ENCODE measurements around the gene HDX. TPM values are rescaled to one million over a fixed set of nuclear protein-coding genes. Genes with fewer than 3 reads are reported as not detected.
"Not testable (repeated sequence)": the region's sequence is repeated elsewhere in the genome, so short reads cannot be mapped to it uniquely, and the experiment has no call there.

Gene HDX
- 10 to 100 TPM; 10.4 to 17.1 TPM for total RNA-seq
- 1 to 10 TPM in 1 of 2 donors, under 1 TPM in 1; 0.25 to 3.2 TPM for polyA plus RNA-seq
- long read RNA-seq, donor 1, full-length matches to known transcripts: 5 of 26 reads
- long read RNA-seq, donor 1, partial matches to known transcripts: 2 of 26 reads
- long read RNA-seq, donor 1, other reads (novel, unspliced or antisense): 19 of 26 reads
- long read RNA-seq, donor 2: 0 reads

GRCh38 chrX:84501798-84502628, at the start of gene HDX:
Gene HDX (minus strand): TSS chrX:84502453. CDS start chrX:84475397, 27,056 bp downstream.
- Histone ChIP-seq H3K4me1 (ENCODE audit: control insufficient read depth in 1 of 2, insufficient read depth in 2 of 2, low read length in 2 of 2) (peaks cover 0 to 2% of the 10 kb centered on the region in 2 donors), H3K27ac (ENCODE audit: low read depth in 1 of 2, low read length in 2 of 2) (peak within 1 kb of the TSS in 1 of 2 donors; percentile 88), H3K9me3 (ENCODE audit: control insufficient read depth, low read length) (no peaks in the 10 kb centered on the region), H3K36me3 (ENCODE audit: control insufficient read depth in 1 of 2, insufficient read depth in 2 of 2, low read length in 1 of 2) (no peaks in the 10 kb centered on the region), H3K27me3 (ENCODE audit: control insufficient read depth in 1 of 2, insufficient read depth in 2 of 2, low read length in 1 of 2) (no peaks in the 10 kb centered on the region), H3K4me3 (ENCODE audit: low read length in 2 of 2) (peak within 1 kb of the TSS; percentile 47 to 81)
- 0 to 26% methylated on average over 38 of the region's 38 CpGs for WGBS, 2 donors
- peak; percentile 97 for ATAC-seq (ENCODE audit: low FRiP score)
- peak; percentile 93 to 94 for DNase-seq
- intact Hi-C loops (cut with DNase I): loop anchor here in 1 of 2 donors (5.0 kb wide), 1 partner anchor 315 kb away; the partner anchor contains the start of gene RPS6KA6

GRCh38 chrX:84541315-84541714, 39.1 kb upstream of the HDX start:
- H3K4me3 ChIP-seq (ENCODE audit: low read length in 2 of 2); H3K27ac ChIP-seq (ENCODE audit: low read depth in 1 of 2, low read length in 2 of 2); H3K4me1 ChIP-seq (ENCODE audit: control insufficient read depth in 1 of 2, insufficient read depth in 2 of 2, low read length in 2 of 2); H3K36me3 ChIP-seq (ENCODE audit: control insufficient read depth in 1 of 2, insufficient read depth in 2 of 2, low read length in 1 of 2); DNase-seq; H3K9me3 ChIP-seq (ENCODE audit: control insufficient read depth, low read length); H3K27me3 ChIP-seq (ENCODE audit: control insufficient read depth in 1 of 2, insufficient read depth in 2 of 2, low read length in 1 of 2); ATAC-seq (ENCODE audit: low FRiP score); intact Hi-C loops (cut with DNase I): not testable (repeated sequence)
- WGBS, 2 donors: 93 to 94% methylated on average over 2 of the region's 2 CpGs

- H3K27me3 ChIP-seq (ENCODE audit: control insufficient read depth in 1 of 2, insufficient read depth in 2 of 2, low read length in 1 of 2); H3K4me1 ChIP-seq (ENCODE audit: control insufficient read depth in 1 of 2, insufficient read depth in 2 of 2, low read length in 2 of 2); H3K27ac ChIP-seq (ENCODE audit: low read depth in 1 of 2, low read length in 2 of 2); DNase-seq; H3K36me3 ChIP-seq (ENCODE audit: control insufficient read depth in 1 of 2, insufficient read depth in 2 of 2, low read length in 1 of 2); H3K9me3 ChIP-seq (ENCODE audit: control insufficient read depth, low read length); H3K4me3 ChIP-seq (ENCODE audit: low read length in 2 of 2); ATAC-seq (ENCODE audit: low FRiP score); intact Hi-C loops (cut with DNase I): not testable (repeated sequence)
- 87 to 97% methylated on average over 6 of the region's 7 CpGs for WGBS, 2 donors
Observed at GRCh38 chrX:84537627-84538026, 35.4 kb upstream of the HDX start.

- ATAC-seq (ENCODE audit: low FRiP score): no peak
- Histone ChIP-seq H3K4me1 (ENCODE audit: control insufficient read depth in 1 of 2, insufficient read depth in 2 of 2, low read length in 2 of 2) (no peaks in the 10 kb centered on the region), H3K27ac (ENCODE audit: low read depth in 1 of 2, low read length in 2 of 2) (no peak overlapping the region), H3K27me3 (ENCODE audit: control insufficient read depth in 1 of 2, insufficient read depth in 2 of 2, low read length in 1 of 2) (no peaks in the 10 kb centered on the region), H3K4me3 (ENCODE audit: low read length in 2 of 2) (no peak overlapping the region), H3K9me3 (ENCODE audit: control insufficient read depth, low read length) (no peaks in the 10 kb centered on the region), H3K36me3 (ENCODE audit: control insufficient read depth in 1 of 2, insufficient read depth in 2 of 2, low read length in 1 of 2) (no peaks in the 10 kb centered on the region)
- intact Hi-C loops (cut with DNase I): no loop called here
- DNase-seq: no peak
Observed at GRCh38 chrX:84488426-84488825, 13.8 kb downstream of the HDX start.

GRCh38 chrX:84487365-84488353, 14.6 kb downstream of the HDX start:
- DNase-seq: no peak
- H3K36me3 ChIP-seq (ENCODE audit: control insufficient read depth in 1 of 2, insufficient read depth in 2 of 2, low read length in 1 of 2): no peaks in the 10 kb centered on the region
- WGBS, 2 donors: 71 to 91% methylated on average over 3 of the region's 3 CpGs
- no peak overlapping the region for H3K27ac ChIP-seq (ENCODE audit: low read depth in 1 of 2, low read length in 2 of 2)
- H3K27me3 ChIP-seq (ENCODE audit: control insufficient read depth in 1 of 2, insufficient read depth in 2 of 2, low read length in 1 of 2): no peaks in the 10 kb centered on the region
- H3K9me3 ChIP-seq (ENCODE audit: control insufficient read depth, low read length): no peaks in the 10 kb centered on the region
- no peak for ATAC-seq (ENCODE audit: low FRiP score)
- H3K4me3 ChIP-seq (ENCODE audit: low read length in 2 of 2): no peak overlapping the region
- intact Hi-C loops (cut with DNase I): no loop called here
- H3K4me1 ChIP-seq (ENCODE audit: control insufficient read depth in 1 of 2, insufficient read depth in 2 of 2, low read length in 2 of 2): no peaks in the 10 kb centered on the region

GRCh38 chrX:84479086-84479485, 23.2 kb downstream of the HDX start:
- no peak overlapping the region for H3K27ac ChIP-seq (ENCODE audit: low read depth in 1 of 2, low read length in 2 of 2)
- intact Hi-C loops (cut with DNase I): no loop called here
- H3K4me1 ChIP-seq (ENCODE audit: control insufficient read depth in 1 of 2, insufficient read depth in 2 of 2, low read length in 2 of 2): no peaks in the 10 kb centered on the region
- no peaks in the 10 kb centered on the region for H3K9me3 ChIP-seq (ENCODE audit: control insufficient read depth, low read length)
- DNase-seq (no peak), ATAC-seq (ENCODE audit: low FRiP score) (no peak)
- 77 to 92% methylated on average over 2 of the region's 2 CpGs for whole genome bisulfite sequencing, 2 donors
- no peak overlapping the region for H3K4me3 ChIP-seq (ENCODE audit: low read length in 2 of 2)
- no peaks in the 10 kb centered on the region for H3K27me3 ChIP-seq (ENCODE audit: control insufficient read depth in 1 of 2, insufficient read depth in 2 of 2, low read length in 1 of 2)
- H3K36me3 ChIP-seq (ENCODE audit: control insufficient read depth in 1 of 2, insufficient read depth in 2 of 2, low read length in 1 of 2): no peaks in the 10 kb centered on the region

GRCh38 chrX:84477114-84477513, 25.1 kb downstream of the HDX start:
- H3K4me1 ChIP-seq (ENCODE audit: control insufficient read depth in 1 of 2, insufficient read depth in 2 of 2, low read length in 2 of 2): no peaks in the 10 kb centered on the region
- no peaks in the 10 kb centered on the region for H3K9me3 ChIP-seq (ENCODE audit: control insufficient read depth, low read length)
- H3K36me3 ChIP-seq (ENCODE audit: control insufficient read depth in 1 of 2, insufficient read depth in 2 of 2, low read length in 1 of 2): no peaks in the 10 kb centered on the region
- H3K4me3 ChIP-seq (ENCODE audit: low read length in 2 of 2): no peak overlapping the region
- no peaks in the 10 kb centered on the region for H3K27me3 ChIP-seq (ENCODE audit: control insufficient read depth in 1 of 2, insufficient read depth in 2 of 2, low read length in 1 of 2)
- no peak for ATAC-seq (ENCODE audit: low FRiP score)
- DNase-seq: no peak
- no peak overlapping the region for H3K27ac ChIP-seq (ENCODE audit: low read depth in 1 of 2, low read length in 2 of 2)
- intact Hi-C loops (cut with DNase I): no loop called here

- Histone ChIP-seq H3K9me3 (ENCODE audit: control insufficient read depth, low read length) (no peaks in the 10 kb centered on the region), H3K4me1 (ENCODE audit: control insufficient read depth in 1 of 2, insufficient read depth in 2 of 2, low read length in 2 of 2) (no peaks in the 10 kb centered on the region), H3K27ac (ENCODE audit: low read depth in 1 of 2, low read length in 2 of 2) (no peak overlapping the region), H3K4me3 (ENCODE audit: low read length in 2 of 2) (no peak overlapping the region), H3K27me3 (ENCODE audit: control insufficient read depth in 1 of 2, insufficient read depth in 2 of 2, low read length in 1 of 2) (no peaks in the 10 kb centered on the region), H3K36me3 (ENCODE audit: control insufficient read depth in 1 of 2, insufficient read depth in 2 of 2, low read length in 1 of 2) (no peaks in the 10 kb centered on the region)
- intact Hi-C loops (cut with DNase I): no loop called here
- 52 to 67% methylated on average over 2 of the region's 2 CpGs for WGBS, 2 donors
- no peak for DNase-seq
- ATAC-seq (ENCODE audit: low FRiP score): no peak
Observed at GRCh38 chrX:84475596-84475995, 26.7 kb downstream of the HDX start.

Data from aorta (tissue), 5 donors.